ENCODE results near the gene NTM. TPM values are rescaled to one million over a fixed set of nuclear protein-coding genes. Genes with fewer than 3 reads are reported as not detected.
A peak's percentile ranks its signal among the peaks of the same experiment; 100 is the strongest.

NTM gene
- total RNA-seq, 1 donor from 2014 or later = 9.9 TPM

DNA sequence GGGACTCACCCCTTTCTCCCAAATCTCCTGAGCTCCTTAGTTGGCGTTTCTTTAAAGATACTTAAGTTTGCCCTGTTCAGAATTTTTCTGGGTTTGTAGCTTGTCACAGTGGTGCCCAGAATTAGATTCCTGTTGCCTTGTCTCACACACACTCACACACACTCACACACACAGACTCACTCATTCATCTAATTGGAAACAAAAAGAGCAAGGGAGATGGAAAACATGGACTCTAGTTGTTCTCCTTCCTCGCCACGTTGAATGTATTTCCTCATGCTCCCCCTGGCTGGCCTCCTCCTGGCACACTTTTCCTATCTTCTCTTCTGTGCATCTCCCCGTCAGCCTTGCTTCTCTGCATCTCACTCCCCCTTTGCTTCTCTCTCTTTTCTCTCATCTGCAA lies 752.3 kb downstream of the NTM start:
- H3K4me1 ChIP-seq (ENCODE audit: control insufficient read depth in 3 of 3, insufficient read depth in 3 of 3, low read length in 3 of 3) = peaks cover 18 to 22% (median 19%) of the 10 kb centered on the region in 3 donors
- peaks cover 7 to 12% (median 10%) of the 10 kb centered on the region in 3 donors for H3K27me3 ChIP-seq (ENCODE audit: control insufficient read depth in 3 of 3, insufficient read depth in 3 of 3, low read length in 3 of 3)
- H3K9me3 ChIP-seq (ENCODE audit: control insufficient read depth in 3 of 3, low read length in 3 of 3) = no peaks in the 10 kb centered on the region
- H3K9ac ChIP-seq (ENCODE audit: low read depth in 1 of 3, low read length in 3 of 3) = no peak overlapping the region
- H3K36me3 ChIP-seq (ENCODE audit: control insufficient read depth in 3 of 3, insufficient read depth in 3 of 3, low read length in 3 of 3) = no peaks in the 10 kb centered on the region
- H3K27ac ChIP-seq (ENCODE audit: low read depth, low read length) = no peak overlapping the region
- H3K4me3 ChIP-seq (ENCODE audit: low read length in 3 of 3) = no peak overlapping the region

DNA sequence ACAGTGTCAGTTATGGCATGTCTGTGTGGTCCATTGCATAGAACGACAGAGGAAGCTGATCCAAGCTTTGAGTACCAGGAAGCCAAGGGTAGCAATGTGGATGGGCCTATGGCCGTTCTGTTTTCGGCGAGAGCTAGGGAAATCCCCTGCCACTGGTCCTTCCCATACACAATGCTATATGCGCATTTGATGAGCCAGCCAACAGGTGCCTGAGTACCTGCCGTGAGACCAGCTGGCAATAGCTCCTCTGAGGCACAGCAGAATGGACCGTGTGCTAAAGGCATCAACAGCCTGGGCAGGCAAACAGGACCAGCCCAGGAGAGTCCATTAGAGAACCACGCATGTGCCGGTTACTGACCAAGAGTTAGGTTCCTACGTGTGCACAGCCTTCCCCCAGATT lies 753.0 kb downstream of the NTM start:
- Histone ChIP-seq H3K4me1 (ENCODE audit: control insufficient read depth in 3 of 3, insufficient read depth in 3 of 3, low read length in 3 of 3) (peaks cover 19 to 24% (median 20%) of the 10 kb centered on the region in 3 donors), H3K27ac (ENCODE audit: low read depth, low read length) (no peak overlapping the region), H3K9me3 (ENCODE audit: control insufficient read depth in 3 of 3, low read length in 3 of 3) (no peaks in the 10 kb centered on the region), H3K36me3 (ENCODE audit: control insufficient read depth in 3 of 3, insufficient read depth in 3 of 3, low read length in 3 of 3) (no peaks in the 10 kb centered on the region), H3K4me3 (ENCODE audit: low read length in 3 of 3) (no peak overlapping the region), H3K27me3 (ENCODE audit: control insufficient read depth in 3 of 3, insufficient read depth in 3 of 3, low read length in 3 of 3) (peaks cover 7 to 12% (median 10%) of the 10 kb centered on the region in 3 donors), H3K9ac (ENCODE audit: low read depth in 1 of 3, low read length in 3 of 3) (no peak overlapping the region)

DNA sequence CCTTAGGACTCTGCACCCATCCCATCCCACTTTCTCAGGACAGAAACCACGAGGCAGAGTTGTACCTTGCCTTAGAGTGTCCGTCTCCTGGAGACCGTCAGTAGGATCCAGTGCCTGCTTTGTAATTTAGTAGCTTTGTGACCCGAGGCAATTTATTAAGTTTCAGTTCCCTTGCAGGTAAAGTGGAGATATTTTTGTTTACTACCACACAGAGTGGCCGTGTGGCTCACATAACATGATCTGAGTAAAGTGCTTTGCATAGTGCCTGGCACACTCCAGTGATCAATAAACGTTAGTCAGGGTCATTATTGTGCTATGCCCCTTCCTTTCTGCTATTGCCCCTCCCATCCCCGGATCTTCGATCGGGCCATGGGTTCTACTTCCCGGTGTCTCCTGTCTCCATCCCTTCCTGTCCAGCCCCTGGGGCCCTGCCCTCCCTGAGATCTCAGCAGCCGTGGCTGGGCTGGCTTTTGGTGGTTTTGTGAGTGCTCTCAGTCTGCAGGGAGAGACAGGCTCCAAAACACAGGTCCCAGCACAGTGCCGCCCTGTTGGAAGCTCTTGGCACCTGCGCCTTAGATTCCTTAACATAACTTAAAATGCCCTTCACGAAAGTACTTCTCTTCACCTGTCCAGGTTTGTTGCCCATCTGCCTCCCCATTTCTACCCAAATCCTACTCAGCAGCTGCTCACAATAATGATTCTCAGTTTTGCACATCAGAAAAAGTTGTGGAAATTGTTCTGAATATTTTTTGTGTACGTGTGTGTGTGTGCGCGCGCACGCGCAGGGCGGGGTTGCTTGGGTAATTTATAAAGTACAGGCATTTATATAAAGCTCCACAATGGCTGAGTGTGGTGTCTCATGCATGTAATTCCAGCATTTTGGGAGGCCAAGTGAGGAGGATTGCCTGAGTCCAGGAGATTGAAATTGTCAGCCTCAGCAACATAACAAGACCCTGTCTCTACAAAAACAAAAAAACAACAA lies 753.7 kb downstream of the NTM start:
- no peaks in the 10 kb centered on the region for H3K36me3 ChIP-seq (ENCODE audit: control insufficient read depth in 3 of 3, insufficient read depth in 3 of 3, low read length in 3 of 3)
- H3K9ac ChIP-seq (ENCODE audit: low read depth in 1 of 3, low read length in 3 of 3) = no peak overlapping the region
- no peak overlapping the region for H3K27ac ChIP-seq (ENCODE audit: low read depth, low read length)
- no peak overlapping the region for H3K4me3 ChIP-seq (ENCODE audit: low read length in 3 of 3)
- H3K9me3 ChIP-seq (ENCODE audit: control insufficient read depth in 3 of 3, low read length in 3 of 3) = no peaks in the 10 kb centered on the region
- H3K27me3 ChIP-seq (ENCODE audit: control insufficient read depth in 3 of 3, insufficient read depth in 3 of 3, low read length in 3 of 3) = peaks cover 7 to 12% (median 10%) of the 10 kb centered on the region in 3 donors
- peaks cover 19 to 24% (median 20%) of the 10 kb centered on the region in 3 donors for H3K4me1 ChIP-seq (ENCODE audit: control insufficient read depth in 3 of 3, insufficient read depth in 3 of 3, low read length in 3 of 3)

DNA sequence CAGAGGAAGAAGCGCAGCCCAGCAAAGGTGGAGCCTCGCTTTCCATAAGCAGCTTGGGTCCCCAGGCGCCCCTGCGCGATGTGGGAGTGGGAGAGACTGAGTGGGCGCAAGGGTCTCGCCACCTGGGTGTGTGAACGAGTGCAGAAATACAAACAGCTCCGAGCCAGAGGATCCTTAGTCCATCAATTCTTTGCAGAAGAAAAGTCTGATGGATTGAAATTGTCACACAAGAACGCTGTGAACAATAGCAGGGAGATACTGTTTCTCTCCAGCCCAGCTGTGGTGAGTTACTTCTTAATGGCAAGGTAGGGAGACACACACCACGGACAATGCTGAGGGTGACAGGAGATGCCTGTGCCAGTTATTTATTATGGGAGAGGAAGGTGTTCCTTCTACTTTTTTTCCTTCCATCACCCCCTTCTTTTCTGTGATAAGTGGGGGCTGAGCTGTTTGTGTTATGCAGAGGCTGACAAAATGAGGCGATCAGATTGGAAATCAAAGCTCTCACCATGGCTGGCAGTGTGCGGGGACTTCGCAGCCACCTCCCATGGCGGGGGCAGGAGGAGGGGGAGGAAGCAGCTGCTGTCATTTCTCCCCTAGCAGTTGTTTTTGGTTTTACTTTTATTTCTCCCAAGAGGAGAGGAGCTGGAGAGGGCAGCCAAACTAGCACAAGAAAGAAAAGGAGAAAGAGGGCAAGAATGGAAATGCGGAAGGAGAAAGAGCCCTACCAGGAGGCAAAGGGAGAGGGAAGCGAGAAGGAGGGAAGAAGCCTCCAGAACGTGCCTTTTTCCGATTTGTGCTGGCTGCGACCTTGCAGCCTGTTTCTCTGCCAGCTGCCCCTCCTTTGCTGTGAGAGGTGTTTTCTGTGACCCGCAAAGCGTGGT lies 755.8 kb downstream of the NTM start:
- H3K27ac ChIP-seq (ENCODE audit: low read depth, low read length) = no peak overlapping the region
- peaks cover 7 to 12% (median 10%) of the 10 kb centered on the region in 3 donors for H3K27me3 ChIP-seq (ENCODE audit: control insufficient read depth in 3 of 3, insufficient read depth in 3 of 3, low read length in 3 of 3)
- H3K36me3 ChIP-seq (ENCODE audit: control insufficient read depth in 3 of 3, insufficient read depth in 3 of 3, low read length in 3 of 3) = no peaks in the 10 kb centered on the region
- peak overlapping the region in 2 of 3 donors; percentile 58 to 59 for H3K9ac ChIP-seq (ENCODE audit: low read depth in 1 of 3, low read length in 3 of 3)
- peak overlapping the region; percentile 28 to 64 (median 46) for H3K4me3 ChIP-seq (ENCODE audit: low read length in 3 of 3)
- no peaks in the 10 kb centered on the region for H3K9me3 ChIP-seq (ENCODE audit: control insufficient read depth in 3 of 3, low read length in 3 of 3)
- H3K4me1 ChIP-seq (ENCODE audit: control insufficient read depth in 3 of 3, insufficient read depth in 3 of 3, low read length in 3 of 3) = peaks cover 19 to 24% (median 20%) of the 10 kb centered on the region in 3 donors

- Histone ChIP-seq H3K27ac (ENCODE audit: low read depth, low read length) (no peak overlapping the region), H3K36me3 (ENCODE audit: control insufficient read depth in 3 of 3, insufficient read depth in 3 of 3, low read length in 3 of 3) (no peaks in the 10 kb centered on the region), H3K4me1 (ENCODE audit: control insufficient read depth in 3 of 3, insufficient read depth in 3 of 3, low read length in 3 of 3) (peaks cover 19 to 24% (median 20%) of the 10 kb centered on the region in 3 donors), H3K9ac (ENCODE audit: low read depth in 1 of 3, low read length in 3 of 3) (peak overlapping the region in 1 of 3 donors; percentile 59), H3K4me3 (ENCODE audit: low read length in 3 of 3) (peak overlapping the region in 2 of 3 donors; percentile 28 to 64), H3K9me3 (ENCODE audit: control insufficient read depth in 3 of 3, low read length in 3 of 3) (no peaks in the 10 kb centered on the region), H3K27me3 (ENCODE audit: control insufficient read depth in 3 of 3, insufficient read depth in 3 of 3, low read length in 3 of 3) (peaks cover 7 to 10% (median 9%) of the 10 kb centered on the region in 3 donors)
Observed at GRCh38 chr11:132126973-132127899, 756.8 kb downstream of the NTM start.

DNA sequence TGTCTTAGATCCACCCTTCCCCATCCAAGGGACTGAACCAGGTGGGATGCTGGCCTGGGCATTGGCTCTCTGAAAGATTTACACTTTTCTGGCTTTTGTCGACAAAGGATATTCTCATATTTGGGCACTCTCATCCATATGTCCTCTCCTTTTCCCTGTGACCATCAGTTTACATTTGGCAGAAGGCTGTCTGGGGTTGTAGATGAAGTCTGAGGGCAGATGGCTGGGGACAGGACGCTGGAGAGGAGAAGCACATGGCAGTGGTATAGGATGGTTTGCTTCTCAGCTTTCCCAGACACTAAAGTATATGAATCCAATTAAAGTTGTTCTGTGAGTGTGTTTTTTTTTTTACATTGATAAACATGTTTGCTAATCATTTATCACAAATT lies 757.5 kb downstream of the NTM start:
- peaks cover 5 to 10% (median 9%) of the 10 kb centered on the region in 3 donors for H3K27me3 ChIP-seq (ENCODE audit: control insufficient read depth in 3 of 3, insufficient read depth in 3 of 3, low read length in 3 of 3)
- no peak overlapping the region for H3K9ac ChIP-seq (ENCODE audit: low read depth in 1 of 3, low read length in 3 of 3)
- no peaks in the 10 kb centered on the region for H3K9me3 ChIP-seq (ENCODE audit: control insufficient read depth in 3 of 3, low read length in 3 of 3)
- no peak overlapping the region for H3K27ac ChIP-seq (ENCODE audit: low read depth, low read length)
- H3K36me3 ChIP-seq (ENCODE audit: control insufficient read depth in 3 of 3, insufficient read depth in 3 of 3, low read length in 3 of 3) = no peaks in the 10 kb centered on the region
- no peak overlapping the region for H3K4me3 ChIP-seq (ENCODE audit: low read length in 3 of 3)
- H3K4me1 ChIP-seq (ENCODE audit: control insufficient read depth in 3 of 3, insufficient read depth in 3 of 3, low read length in 3 of 3) = peaks cover 16 to 24% (median 20%) of the 10 kb centered on the region in 3 donors

DNA sequence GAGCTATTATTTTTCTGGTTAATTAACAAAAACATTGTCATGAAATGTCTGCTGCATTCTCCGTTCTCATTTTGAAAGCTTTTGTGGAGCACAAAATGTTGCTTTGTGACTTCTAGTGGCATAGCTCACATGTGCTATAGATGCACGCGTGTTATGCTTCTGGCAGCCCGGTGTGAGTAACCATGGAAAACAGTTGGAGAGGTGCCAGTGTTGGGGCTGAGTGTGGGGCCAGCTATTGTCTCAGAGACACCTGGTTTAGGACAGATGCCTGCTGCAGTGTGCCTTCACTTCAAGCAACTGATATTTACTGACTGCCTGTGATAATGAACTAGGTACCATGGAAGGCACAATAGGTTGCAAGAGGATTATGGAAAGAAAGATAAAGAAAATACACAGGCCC lies 760.6 kb downstream of the NTM start:
- peaks cover 0 to 10% (median under 1%) of the 10 kb centered on the region in 3 donors for H3K27me3 ChIP-seq (ENCODE audit: control insufficient read depth in 3 of 3, insufficient read depth in 3 of 3, low read length in 3 of 3)
- H3K4me3 ChIP-seq (ENCODE audit: low read length in 3 of 3) = no peak overlapping the region
- no peak overlapping the region for H3K9ac ChIP-seq (ENCODE audit: low read depth in 1 of 3, low read length in 3 of 3)
- H3K36me3 ChIP-seq (ENCODE audit: control insufficient read depth in 3 of 3, insufficient read depth in 3 of 3, low read length in 3 of 3) = no peaks in the 10 kb centered on the region
- no peak overlapping the region for H3K27ac ChIP-seq (ENCODE audit: low read depth, low read length)
- peaks cover 14 to 18% (median 15%) of the 10 kb centered on the region in 3 donors for H3K4me1 ChIP-seq (ENCODE audit: control insufficient read depth in 3 of 3, insufficient read depth in 3 of 3, low read length in 3 of 3)
- no peaks in the 10 kb centered on the region for H3K9me3 ChIP-seq (ENCODE audit: control insufficient read depth in 3 of 3, low read length in 3 of 3)

GRCh38 chr11:132131961-132132360 lies 761.5 kb downstream of the NTM start:
- Histone ChIP-seq H3K9me3 (ENCODE audit: control insufficient read depth in 3 of 3, low read length in 3 of 3) (no peaks in the 10 kb centered on the region), H3K9ac (ENCODE audit: low read depth in 1 of 3, low read length in 3 of 3) (no peak overlapping the region), H3K36me3 (ENCODE audit: control insufficient read depth in 3 of 3, insufficient read depth in 3 of 3, low read length in 3 of 3) (no peaks in the 10 kb centered on the region), H3K27me3 (ENCODE audit: control insufficient read depth in 3 of 3, insufficient read depth in 3 of 3, low read length in 3 of 3) (peaks cover 0 to 10% (median 0%) of the 10 kb centered on the region in 3 donors), H3K27ac (ENCODE audit: low read depth, low read length) (no peak overlapping the region), H3K4me3 (ENCODE audit: low read length in 3 of 3) (no peak overlapping the region), H3K4me1 (ENCODE audit: control insufficient read depth in 3 of 3, insufficient read depth in 3 of 3, low read length in 3 of 3) (peaks cover 7 to 9% (median 8%) of the 10 kb centered on the region in 3 donors)

DNA sequence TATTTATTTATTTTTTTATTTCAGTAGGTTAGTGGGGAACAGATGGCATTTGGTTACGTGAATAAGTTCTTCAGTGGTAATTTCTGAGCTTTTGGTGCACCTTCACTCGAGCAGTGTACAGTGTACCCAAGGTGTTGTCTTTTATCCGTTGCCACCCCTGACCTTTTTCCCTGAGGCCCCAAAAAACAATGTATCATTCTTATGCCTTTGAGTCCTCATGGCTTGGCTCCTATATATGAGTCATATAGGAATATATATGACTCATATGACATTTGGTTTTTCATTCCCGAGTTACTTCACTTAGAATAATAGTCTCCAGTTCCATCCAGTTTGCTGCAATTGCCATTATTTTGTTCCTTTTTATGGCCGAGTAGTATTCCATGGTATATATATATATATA lies 763.9 kb downstream of the NTM start:
- Histone ChIP-seq H3K4me3 (ENCODE audit: low read length in 3 of 3) (no peak overlapping the region), H3K27me3 (ENCODE audit: control insufficient read depth in 3 of 3, insufficient read depth in 3 of 3, low read length in 3 of 3) (peaks cover 0 to 10% (median 0%) of the 10 kb centered on the region in 3 donors), H3K9ac (ENCODE audit: low read depth in 1 of 3, low read length in 3 of 3) (no peak overlapping the region), H3K9me3 (ENCODE audit: control insufficient read depth in 3 of 3, low read length in 3 of 3) (no peaks in the 10 kb centered on the region), H3K27ac (ENCODE audit: low read depth, low read length) (no peak overlapping the region), H3K36me3 (ENCODE audit: control insufficient read depth in 3 of 3, insufficient read depth in 3 of 3, low read length in 3 of 3) (no peaks in the 10 kb centered on the region), H3K4me1 (ENCODE audit: control insufficient read depth in 3 of 3, insufficient read depth in 3 of 3, low read length in 3 of 3) (no peaks in the 10 kb centered on the region)
